Measurements from ENCODE around the gene CYB5R3.
A peak's percentile ranks its signal among the peaks of the same experiment; 100 is the strongest.

CYB5R3 gene

DNA sequence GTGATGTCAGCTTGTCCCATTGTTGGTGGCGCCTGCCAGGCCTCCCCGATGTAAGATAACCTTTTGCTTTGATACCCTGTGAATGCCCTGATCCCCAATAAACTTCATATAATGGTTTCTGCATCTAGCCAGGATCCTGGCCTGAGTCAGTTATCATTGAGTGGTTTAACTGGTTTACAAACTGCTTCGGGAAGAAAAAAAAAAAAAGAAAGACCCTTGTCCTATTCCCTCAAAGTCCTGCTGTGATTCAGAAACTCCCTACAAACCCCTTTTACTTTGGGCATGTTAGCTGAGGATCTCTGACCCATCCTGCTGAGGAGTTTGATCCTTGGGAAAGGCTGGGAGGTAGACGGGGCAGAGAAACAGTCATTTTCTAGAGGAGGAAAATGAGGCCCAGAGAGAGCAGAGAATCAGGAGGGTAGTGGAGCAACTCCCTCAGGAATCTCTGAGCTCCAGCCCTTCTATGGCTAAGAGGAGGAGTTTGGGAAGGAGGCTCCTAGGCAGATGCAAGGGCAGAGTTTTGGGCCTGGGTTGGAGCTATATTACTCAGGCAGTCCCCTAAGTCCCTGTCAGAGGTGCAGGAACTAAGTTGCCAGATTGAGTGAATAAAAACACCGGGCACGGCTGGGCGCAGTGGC is 5.4 kb upstream of the CYB5R3 start:
- no peak for DNase-seq (ENCODE audit: low spot score)
- ChIA-PET POLR2A (ENCODE audit: low non-redundant PET) (no interaction called here), CTCF (interaction anchor here (0.5 to 0.7 kb wide), 3 partner anchors 9 to 141 kb away, joined by 3 to 4 read pairs (median 3); no protein-coding TSS in a partner anchor)
- TF ChIP-seq, protein P1, sequence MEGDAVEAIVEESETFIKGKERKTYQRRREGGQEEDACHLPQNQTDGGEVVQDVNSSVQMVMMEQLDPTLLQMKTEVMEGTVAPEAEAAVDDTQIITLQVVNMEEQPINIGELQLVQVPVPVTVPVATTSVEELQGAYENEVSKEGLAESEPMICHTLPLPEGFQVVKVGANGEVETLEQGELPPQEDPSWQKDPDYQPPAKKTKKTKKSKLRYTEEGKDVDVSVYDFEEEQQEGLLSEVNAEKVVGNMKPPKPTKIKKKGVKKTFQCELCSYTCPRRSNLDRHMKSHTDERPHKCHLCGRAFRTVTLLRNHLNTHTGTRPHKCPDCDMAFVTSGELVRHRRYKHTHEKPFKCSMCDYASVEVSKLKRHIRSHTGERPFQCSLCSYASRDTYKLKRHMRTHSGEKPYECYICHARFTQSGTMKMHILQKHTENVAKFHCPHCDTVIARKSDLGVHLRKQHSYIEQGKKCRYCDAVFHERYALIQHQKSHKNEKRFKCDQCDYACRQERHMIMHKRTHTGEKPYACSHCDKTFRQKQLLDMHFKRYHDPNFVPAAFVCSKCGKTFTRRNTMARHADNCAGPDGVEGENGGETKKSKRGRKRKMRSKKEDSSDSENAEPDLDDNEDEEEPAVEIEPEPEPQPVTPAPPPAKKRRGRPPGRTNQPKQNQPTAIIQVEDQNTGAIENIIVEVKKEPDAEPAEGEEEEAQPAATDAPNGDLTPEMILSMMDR (conservative IDR thresholded peaks at IDR 0.05; ENCODE audit: low read depth), result no peak
- H3K27ac ChIP-seq, result no peak overlapping the region; the same call in 1 of the 2 replicates

DNA sequence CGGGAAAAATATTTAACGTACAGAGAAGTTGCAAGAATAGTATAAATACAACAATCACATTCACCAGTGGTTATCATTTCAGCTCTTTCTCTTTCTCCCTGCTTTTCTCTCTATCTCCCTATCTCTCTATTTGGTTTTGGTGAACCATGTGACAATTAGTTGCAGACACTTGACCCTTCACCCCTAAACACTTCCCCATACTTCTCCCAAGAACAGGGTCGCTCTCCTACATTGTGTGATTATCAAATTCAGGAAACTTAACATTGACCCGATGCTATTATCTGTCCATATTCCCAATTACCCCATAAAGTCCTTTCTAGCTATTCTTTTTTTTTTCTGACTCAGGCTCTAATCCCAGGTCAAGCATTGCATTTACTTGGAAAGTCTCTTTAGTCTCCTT is 4.8 kb upstream of the CYB5R3 start:
- POLR2A ChIA-PET (ENCODE audit: low non-redundant PET), result no interaction called here
- no peak for DNase-seq (ENCODE audit: low spot score)
- no peak overlapping the region for H3K27ac ChIP-seq
- CTCF ChIA-PET, result interaction anchor here (0.7 kb wide), 1 partner anchor 142 kb away, joined by 3 read pairs; no protein-coding TSS in a partner anchor
- TF ChIP-seq, protein P1 (conservative IDR thresholded peaks at IDR 0.05; ENCODE audit: low read depth), result no peak

DNA sequence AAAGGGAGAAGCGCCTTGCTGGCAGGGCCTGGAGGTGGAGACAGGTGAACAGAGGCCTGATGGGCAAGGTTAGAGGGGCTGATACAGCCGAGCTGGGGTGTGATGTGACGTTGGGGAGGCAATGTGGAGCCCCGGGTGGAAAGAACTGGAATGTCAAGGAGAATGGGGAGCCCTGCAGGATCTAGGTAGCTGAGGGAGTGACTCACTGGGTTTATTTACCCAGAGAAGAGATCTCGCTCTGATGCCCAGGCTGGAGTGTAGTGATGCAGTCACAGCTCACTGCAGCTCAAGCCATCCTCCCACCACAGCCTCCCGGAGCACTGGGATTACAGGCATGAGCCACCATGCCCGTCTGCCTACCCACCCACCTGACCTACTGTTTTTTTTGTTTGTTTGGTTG is 1.9 kb upstream of the CYB5R3 start:
- peak overlapping the region; percentile 90 for H3K27ac ChIP-seq
- ChIA-PET POLR2A (ENCODE audit: low non-redundant PET) (no interaction called here), CTCF (no interaction called here)
- no peak for DNase-seq (ENCODE audit: low spot score)
- TF ChIP-seq, protein P1 (conservative IDR thresholded peaks at IDR 0.05; ENCODE audit: low read depth), result no peak

DNA sequence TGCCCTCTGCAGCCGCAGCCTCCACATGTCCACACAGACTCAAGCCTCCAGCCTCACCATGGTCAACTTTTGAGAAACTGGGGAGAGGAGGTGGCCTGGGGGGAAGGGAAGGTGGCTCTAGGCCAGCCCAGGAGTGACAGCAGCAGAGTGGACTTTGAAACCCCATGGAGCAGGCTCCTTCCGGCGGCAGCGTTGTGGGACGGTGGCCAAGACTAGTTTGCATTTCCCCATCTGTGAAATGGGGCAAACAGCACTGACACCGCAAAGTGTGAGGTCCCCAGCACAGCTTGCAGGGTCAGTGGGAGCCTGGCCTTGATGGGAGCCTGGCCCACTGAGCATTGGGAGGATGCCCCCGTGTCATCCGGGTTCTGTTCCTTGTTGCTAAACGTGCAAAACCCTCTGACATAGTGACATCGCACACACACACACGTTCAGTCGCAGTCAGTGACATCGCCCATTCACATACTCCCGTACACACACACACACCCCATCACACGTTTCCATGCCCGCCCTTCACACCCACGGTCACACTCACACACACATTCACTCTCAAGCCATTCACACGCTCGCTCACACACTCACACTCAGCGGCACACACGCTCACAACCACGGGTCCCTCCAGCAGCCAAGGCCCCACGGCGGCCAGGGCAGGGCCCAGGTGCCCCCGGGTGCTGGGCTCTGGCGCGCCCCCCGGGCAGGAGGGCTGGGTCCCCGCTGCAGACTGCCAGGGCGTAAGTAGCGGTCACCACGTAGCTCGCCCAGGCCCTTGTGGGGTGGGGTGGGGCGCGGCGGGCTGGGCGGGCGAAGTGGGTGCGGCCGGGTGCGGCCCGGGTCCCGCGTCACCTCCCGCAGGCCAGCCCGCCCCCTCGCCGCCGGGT is 585 bp downstream of the CYB5R3 start:
- ChIA-PET POLR2A (ENCODE audit: low non-redundant PET) (interaction anchor here (0.5 to 0.8 kb wide), 2 partner anchors 30 to 312 kb away, joined by 4 to 8 read pairs; no protein-coding TSS in a partner anchor), CTCF (no interaction called here)
- peak; percentile 58 for DNase-seq (ENCODE audit: low spot score)
- H3K27ac ChIP-seq, result peak overlapping the region; percentile 90
- TF ChIP-seq, protein P1 (conservative IDR thresholded peaks at IDR 0.05; ENCODE audit: low read depth), result no peak

DNA sequence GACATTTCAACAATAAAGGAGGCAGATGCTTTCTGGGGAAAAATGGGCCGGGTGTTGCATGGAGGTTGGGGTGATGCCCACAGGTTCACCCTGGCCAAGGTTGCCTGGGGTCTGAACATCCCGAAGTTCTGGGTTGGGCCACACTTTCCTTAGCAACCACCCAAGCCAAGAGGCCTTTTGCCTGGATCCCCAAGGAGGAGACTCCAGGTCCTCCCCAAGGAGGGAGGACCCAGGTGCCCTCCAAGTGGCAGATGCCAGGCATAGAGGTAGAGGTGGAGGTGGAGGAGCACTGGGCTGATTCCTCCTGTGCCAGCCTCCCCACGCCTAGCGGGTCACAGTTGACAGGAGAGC is 1.2 kb downstream of the CYB5R3 start:
- no peak for DNase-seq (ENCODE audit: low spot score)
- TF ChIP-seq, protein P1 (conservative IDR thresholded peaks at IDR 0.05; ENCODE audit: low read depth), result no peak
- ChIA-PET CTCF (interaction anchor here (0.9 kb wide), 1 partner anchor 34 kb away, joined by 3 read pairs; no protein-coding TSS in a partner anchor), POLR2A (ENCODE audit: low non-redundant PET) (interaction anchor here (0.8 kb wide), 1 partner anchor 313 kb away, joined by 4 read pairs; no protein-coding TSS in a partner anchor)
- H3K27ac ChIP-seq, result peak overlapping the region; percentile 90

All from RWPE1 (cell line).